ENCODE measurements around the gene MTX2. TPM values are rescaled to one million over a fixed set of nuclear protein-coding genes. Genes with fewer than 3 reads are reported as not detected.

The MTX2 gene
- total and polyA plus RNA-seq, 9 of the 15 experiments (the other 6 are each of a cell fraction or from before 2014, with no cell fraction given), result 38.1 to 170 (median 88.0) TPM

- H3K79me2 ChIP-seq (ENCODE audit: control insufficient read depth, insufficient read depth, low read length), result no peaks in the 10 kb centered on the region
- DNase-seq (ENCODE audit: extremely low read depth in 1 of 4, low spot score in 3 of 4), result no peak
- no peak for ATAC-seq
- ChIA-PET POLR2A (interaction anchor here (0.6 to 1.7 kb wide), 5 partner anchors 9 to 511 kb away, joined by 3 to 4 read pairs (median 3); no protein-coding TSS in a partner anchor), CTCF (ENCODE audit: low intra/inter-chr PET ratio) (no interaction called here)
- no peaks in the 10 kb centered on the region for H3K9me1 ChIP-seq (ENCODE audit: control insufficient read depth, insufficient read depth, low read length)
- BruUV-seq (replicated peaks), result no TSS peak
- intact Hi-C loops (cut with micrococcal nuclease) (no loop called here), in situ Hi-C loops (cut with MboI) (no loop called here)
- H3K27me3 ChIP-seq (ENCODE audit: control insufficient read depth in 2 of 2, insufficient read depth in 2 of 2, low read length in 2 of 2), result peaks cover 2 to 14% of the 10 kb centered on the region in 2 experiments
- FAIRE-seq, result no peak
- H3K4me1 ChIP-seq (replicated peaks in 1 of 2; ENCODE audit: control insufficient read depth in 2 of 2, insufficient read depth in 2 of 2, low read length in 2 of 2), result no peaks in the 10 kb centered on the region; a peak in 1 of 5 replicates
- no peaks in the 10 kb centered on the region for H3K9me3 ChIP-seq (replicated peaks; ENCODE audit: control insufficient read depth, insufficient read depth, low read depth, low read length)
- no peaks in the 10 kb centered on the region for H4K20me1 ChIP-seq (replicated peaks; ENCODE audit: control insufficient read depth, insufficient read depth, low read length)
- WGBS (ENCODE audit: insufficient coverage, low coverage, missing lambda C conversion rate), result 0% methylated on average over 1 of the region's 1 CpG
- no peak for TF ChIP-seq DPF2 (IDR thresholded peaks at IDR 0.05)
- no peak for TF ChIP-seq ATF6 (CRISPR knock-in tag; IDR thresholded peaks at IDR 0.05)
- no peak for TF ChIP-seq ZNF347 (CRISPR knock-in tag; IDR thresholded peaks at IDR 0.05; ENCODE audit: low read depth)
- TF ChIP-seq ATF1 (CRISPR knock-in tag; IDR thresholded peaks at IDR 0.05), result no peak
- TF ChIP-seq ATF1 (tag; IDR thresholded peaks at IDR 0.05), result no peak
- TF ChIP-seq BDP1 (IDR thresholded peaks at IDR 0.05; ENCODE audit: insufficient read depth, insufficient read length), result no peak
- TF ChIP-seq FOXP1 (CRISPR knock-in tag; IDR thresholded peaks at IDR 0.05), result no peak
- no peak for TF ChIP-seq ZNF354B (CRISPR knock-in tag; IDR thresholded peaks at IDR 0.05)
- TF ChIP-seq ZFP36 (IDR thresholded peaks at IDR 0.05; ENCODE audit: low read depth, low read length, partially characterized antibody), result no peak
- TF ChIP-seq FUS (optimal IDR thresholded peaks at IDR 0.05; ENCODE audit: low read depth, low read length), result no peak
- no peak for TF ChIP-seq POLR2AphosphoS2 (IDR thresholded peaks at IDR 0.05; ENCODE audit: low read length)
- no peak for TF ChIP-seq ZKSCAN3 (CRISPR knock-in tag; IDR thresholded peaks at IDR 0.05)
- H3K27ac ChIP-seq (ENCODE audit: extremely low read depth, low read depth, low read length), result no peak overlapping the region
- H3K36me3 ChIP-seq (ENCODE audit: control insufficient read depth, insufficient read depth, low read length), result no peaks in the 10 kb centered on the region
- no peak overlapping the region for H2AFZ ChIP-seq (ENCODE audit: low read depth, low read length)
- H3K9ac ChIP-seq (ENCODE audit: insufficient read depth in 1 of 2, low read depth in 2 of 2, low read length in 2 of 2), result no peak overlapping the region
- no peak overlapping the region for H3K4me2 ChIP-seq (ENCODE audit: insufficient read depth, low read length)
- no peak overlapping the region for H3K4me3 ChIP-seq
Measured at GRCh38 chr2:176234940-176235339, 34.3 kb upstream of the MTX2 start.

Data from K562 (cell line).